A549 (cell line): Measurements from ENCODE around the gene PRCD. TPM values are rescaled to one million over a fixed set of nuclear protein-coding genes. Genes with fewer than 3 reads are reported as not detected.

ENCODE experiments used
- ATAC-seq, 2 experiments: fragments of 200-7000 bp in 1 of 2; fragments of >200 bp in 1 of 2; cut with Nextera tagmentation in 1 of 2; cut with Tn5 transposase in 1 of 2; 3 replicates each; pipeline versions ENCODE4 v1.8.0 to v1.9.1; 2018 to 2020; ENCODE audit warnings: mild to moderate bottlenecking in 1 of 2, moderate library complexity in 1 of 2
- CTCF ChIA-PET: fragments of 300-600 bp; sonication (Branson Sonifier 250); formaldehyde crosslinking; extraction: SDS; loops from one replicate; lab custom pipeline; 2021; ENCODE audit warnings: antibody characterized with exemption, inconsistent platforms; lab: Yijun Ruan, JAX
- POLR2A ChIA-PET: fragments of 350-600 bp; formaldehyde crosslinking; extraction: SDS; loops from one replicate; lab custom pipeline; 2021; ENCODE audit warnings: antibody characterized with exemption, inconsistent platforms; lab: Yijun Ruan, JAX
- DNase-seq, 2 experiments: peaks; one replicate each; pipeline versions ENCODE4 v3.0.0 to v3.0.0-alpha.2; 2011 to 2016; ENCODE audit warnings: low read depth in 1 of 2, low spot score in 1 of 2
- FAIRE-seq: peaks from 2 replicates; lab custom pipeline; 2011; peaks lifted over from hg19 to GRCh38; lab: Jason Lieb, UNC
- H3K27ac ChIP-seq, 2 experiments: fragments of >200 bp; sonication (Bioruptor Twin); formaldehyde crosslinking; 3 replicates each; pipeline ENCODE4 v1.5.1; 2016 to 2017
- H3K4me1 ChIP-seq: fragments of >200 bp; sonication (Bioruptor Twin); formaldehyde crosslinking; 3 replicates; pipeline ENCODE4 v1.6.1; 2016
- H3K4me2 ChIP-seq: fragments of >200 bp; sonication (Bioruptor Twin); formaldehyde crosslinking; 3 replicates; pipeline ENCODE4 v1.6.1; 2016
- H3K4me3 ChIP-seq: fragments of >200 bp; sonication (Bioruptor Twin); formaldehyde crosslinking; 3 replicates; pipeline ENCODE4 v1.5.1; 2016
- H3K9me3 ChIP-seq: fragments of >200 bp; sonication (Bioruptor Twin); formaldehyde crosslinking; 3 replicates; pipeline ENCODE4 v1.6.1; 2016
- CBX2 ChIP-seq: fragments of 200-600 bp; sonication (generic); IDR thresholded peaks from 2 replicates; pipeline ENCODE4 v1.6.1; 2016; ENCODE audit warnings: low read depth, mild to moderate bottlenecking, borderline replicate concordance
- CBX8 ChIP-seq: fragments of 200-600 bp; sonication (generic); IDR thresholded peaks from 2 replicates; pipeline ENCODE4 v1.6.1; 2016
- CHD2 ChIP-seq: fragments of 150-350 bp; IDR thresholded peaks from 2 replicates; pipeline ENCODE4 v1.6.1; 2014; ENCODE audit warnings: low read length; ENCODE audit not compliant: partially characterized antibody
- FOSB ChIP-seq: fragments of 250-450 bp; sonication (Bioruptor Pico); IDR thresholded peaks from 2 replicates; pipeline ENCODE4 v1.5.0; 2020; ENCODE audit warnings: mild to moderate bottlenecking, moderate library complexity
- HOXA7 ChIP-seq: fragments of 250-450 bp; sonication (Bioruptor Pico); IDR thresholded peaks from 2 replicates; pipeline ENCODE4 v1.5.0; 2020; ENCODE audit warnings: mild to moderate bottlenecking, moderate library complexity
- RAD21 ChIP-seq, 2 experiments: fragments of >200 bp in 1 of 2; sonication (Bioruptor Twin) in 1 of 2; formaldehyde crosslinking in 1 of 2; IDR thresholded peaks in 1 of 2; conservative IDR thresholded peaks in 1 of 2; 2 replicates in 1 of 2; 3 replicates in 1 of 2; pipeline ENCODE4 v1.6.1; 2012 to 2018; ENCODE audit warnings: inconsistent platforms in 1 of 2
- SMC3 ChIP-seq: fragments of >200 bp; sonication (Bioruptor Twin); formaldehyde crosslinking; IDR thresholded peaks from 3 replicates; pipeline ENCODE4 v1.6.1; 2018; ENCODE audit warnings: inconsistent platforms
- TFCP2L1 ChIP-seq: fragments of 250-450 bp; sonication (Bioruptor Pico); IDR thresholded peaks from 2 replicates; pipeline ENCODE4 v1.5.0; 2021; ENCODE audit warnings: mild to moderate bottlenecking
- TP53 ChIP-seq: fragments of 250-450 bp; sonication (Bioruptor Pico); IDR thresholded peaks from 2 replicates; pipeline ENCODE4 v1.5.0; 2021; ENCODE audit warnings: mild to moderate bottlenecking, moderate library complexity
- ZFP36 ChIP-seq: fragments of 450-650 bp; IDR thresholded peaks from 2 replicates; pipeline ENCODE4 v1.6.1; 2014; ENCODE audit warnings: borderline replicate concordance; ENCODE audit not compliant: partially characterized antibody
- ZNF302 ChIP-seq: fragments of 250-450 bp; sonication (Bioruptor Pico); IDR thresholded peaks from 2 replicates; pipeline ENCODE4 v1.9.0; 2021; ENCODE audit warnings: inconsistent platforms, mild to moderate bottlenecking, moderate library complexity
- WGBS: methylation state at CpG from one replicate; pipeline ENCODE4 v1.1.6; 2017; ENCODE audit errors: missing lambda C conversion rate; 5-methylcytosine and 5-hydroxymethylcytosine counted together
- polyA plus RNA-seq, 4 experiments: library from polyadenylated mRNA; depleted of rRNA in 3 of 4; stranded (reverse); fragments of >200 nt; fragmentation: RNase III in 1 of 4; extraction: RNeasy Plus Mini Kit Qiagen cat#74134 plus additional on column Dnase treatment in 1 of 4; gene quantifications; 2 replicates in 3 of 4; 3 replicates in 1 of 4; pipeline ENCODE4 v1.2.3, GENCODE V29; 2011 to 2017
- TF ChIP-seq, protein P1 (sequence below): fragments of 250-450 bp; sonication (Bioruptor Pico); IDR thresholded peaks from 2 replicates; pipeline ENCODE4 v1.5.0; 2021; ENCODE audit warnings: mild to moderate bottlenecking, moderate library complexity, borderline replicate concordance
- TF ChIP-seq, protein P2 (sequence below): fragments of >200 bp; sonication (Bioruptor Twin); formaldehyde crosslinking; IDR thresholded peaks from 3 replicates; pipeline ENCODE4 v1.6.1; 2016
- TF ChIP-seq, protein P3 (sequence below): fragments of 450-650 bp; IDR thresholded peaks from 2 replicates; pipeline ENCODE4 v1.6.1; 2014; ENCODE audit warnings: antibody characterized with exemption
- TF ChIP-seq, protein P4 (sequence below): fragments of 250-450 bp; sonication (Bioruptor Pico); IDR thresholded peaks from 2 replicates; pipeline ENCODE4 v1.5.0; 2020; ENCODE audit warnings: low read depth, mild to moderate bottlenecking, moderate library complexity
- TF ChIP-seq, protein P5 (sequence below): fragments of >200 bp; sonication (Bioruptor Twin); formaldehyde crosslinking; IDR thresholded peaks from 3 replicates; pipeline ENCODE4 v1.5.1; 2016
- TF ChIP-seq, protein P6 (sequence below): fragments of >200 bp; sonication (Bioruptor Twin); formaldehyde crosslinking; IDR thresholded peaks from 2 replicates; pipeline ENCODE4 v1.6.1; 2016

The PRCD gene
- polyA plus RNA-seq, 2 of the 4 experiments (the other 2 are of a cell fraction): not detected

DNA sequence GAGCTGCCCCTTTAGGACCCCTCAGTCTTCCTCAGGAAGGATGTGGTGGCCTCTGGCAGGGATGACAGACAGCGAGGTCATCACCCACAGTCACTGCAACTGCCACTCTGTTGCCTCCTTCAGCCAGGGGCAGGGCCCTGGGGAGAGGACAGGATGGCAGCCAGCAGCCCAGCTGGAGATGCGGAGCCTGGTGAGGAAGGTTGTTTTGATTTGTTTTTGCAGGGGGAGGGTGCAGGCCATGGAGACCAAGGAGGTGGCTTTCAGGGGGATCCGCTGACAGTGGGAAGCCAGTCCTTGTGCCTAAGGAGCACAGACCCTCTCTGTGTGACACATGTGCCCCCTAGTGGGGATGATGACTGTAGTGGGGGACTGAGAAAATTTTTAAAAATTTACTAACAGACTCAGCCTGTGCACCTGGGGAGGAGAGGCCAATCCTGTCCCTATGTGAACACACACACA, 7.4 kb downstream of the PRCD start:
- Histone ChIP-seq H3K4me2 (no peak overlapping the region), H3K4me1 (peaks cover 36% of the 10 kb centered on the region), H3K4me3 (no peak overlapping the region), H3K27ac (peak overlapping the region in 1 of 2 experiments; percentile 49; a peak in 4 of 6 replicates), H3K9me3 (no peaks in the 10 kb centered on the region)
- CTCF ChIA-PET: interaction anchor here (0.6 to 17.7 kb wide), 25 partner anchors 10 to 868 kb away, joined by 3 to 362 read pairs (median 4); partner anchors contain the start of genes CYGB and RHBDF2
- DNase-seq (peak; percentile 72 to 74), ATAC-seq (peak; percentile 66 to 89), FAIRE-seq (no peak)
- TF ChIP-seq, protein P1, sequence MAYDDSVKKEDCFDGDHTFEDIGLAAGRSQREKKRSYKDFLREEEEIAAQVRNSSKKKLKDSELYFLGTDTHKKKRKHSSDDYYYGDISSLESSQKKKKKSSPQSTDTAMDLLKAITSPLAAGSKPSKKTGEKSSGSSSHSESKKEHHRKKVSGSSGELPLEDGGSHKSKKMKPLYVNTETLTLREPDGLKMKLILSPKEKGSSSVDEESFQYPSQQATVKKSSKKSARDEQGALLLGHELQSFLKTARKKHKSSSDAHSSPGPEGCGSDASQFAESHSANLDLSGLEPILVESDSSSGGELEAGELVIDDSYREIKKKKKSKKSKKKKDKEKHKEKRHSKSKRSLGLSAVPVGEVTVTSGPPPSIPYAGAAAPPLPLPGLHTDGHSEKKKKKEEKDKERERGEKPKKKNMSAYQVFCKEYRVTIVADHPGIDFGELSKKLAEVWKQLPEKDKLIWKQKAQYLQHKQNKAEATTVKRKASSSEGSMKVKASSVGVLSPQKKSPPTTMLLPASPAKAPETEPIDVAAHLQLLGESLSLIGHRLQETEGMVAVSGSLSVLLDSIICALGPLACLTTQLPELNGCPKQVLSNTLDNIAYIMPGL (CRISPR knock-in tag): no peak
- TF ChIP-seq, protein P2, sequence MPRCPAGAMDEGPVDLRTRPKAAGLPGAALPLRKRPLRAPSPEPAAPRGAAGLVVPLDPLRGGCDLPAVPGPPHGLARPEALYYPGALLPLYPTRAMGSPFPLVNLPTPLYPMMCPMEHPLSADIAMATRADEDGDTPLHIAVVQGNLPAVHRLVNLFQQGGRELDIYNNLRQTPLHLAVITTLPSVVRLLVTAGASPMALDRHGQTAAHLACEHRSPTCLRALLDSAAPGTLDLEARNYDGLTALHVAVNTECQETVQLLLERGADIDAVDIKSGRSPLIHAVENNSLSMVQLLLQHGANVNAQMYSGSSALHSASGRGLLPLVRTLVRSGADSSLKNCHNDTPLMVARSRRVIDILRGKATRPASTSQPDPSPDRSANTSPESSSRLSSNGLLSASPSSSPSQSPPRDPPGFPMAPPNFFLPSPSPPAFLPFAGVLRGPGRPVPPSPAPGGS: no peak
- TF ChIP-seq, protein P3, sequence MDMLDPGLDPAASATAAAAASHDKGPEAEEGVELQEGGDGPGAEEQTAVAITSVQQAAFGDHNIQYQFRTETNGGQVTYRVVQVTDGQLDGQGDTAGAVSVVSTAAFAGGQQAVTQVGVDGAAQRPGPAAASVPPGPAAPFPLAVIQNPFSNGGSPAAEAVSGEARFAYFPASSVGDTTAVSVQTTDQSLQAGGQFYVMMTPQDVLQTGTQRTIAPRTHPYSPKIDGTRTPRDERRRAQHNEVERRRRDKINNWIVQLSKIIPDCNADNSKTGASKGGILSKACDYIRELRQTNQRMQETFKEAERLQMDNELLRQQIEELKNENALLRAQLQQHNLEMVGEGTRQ: peak; percentile 73
- TF ChIP-seq SMC3 (peak; percentile 83), RAD21 (conservative IDR thresholded peaks at IDR 0.05 in 1 of 2, IDR thresholded peaks at IDR 0.05 in 1 of 2) (peak; percentile 86 to 95), TP53 (CRISPR knock-in tag) (no peak)
- TF ChIP-seq, protein P4, sequence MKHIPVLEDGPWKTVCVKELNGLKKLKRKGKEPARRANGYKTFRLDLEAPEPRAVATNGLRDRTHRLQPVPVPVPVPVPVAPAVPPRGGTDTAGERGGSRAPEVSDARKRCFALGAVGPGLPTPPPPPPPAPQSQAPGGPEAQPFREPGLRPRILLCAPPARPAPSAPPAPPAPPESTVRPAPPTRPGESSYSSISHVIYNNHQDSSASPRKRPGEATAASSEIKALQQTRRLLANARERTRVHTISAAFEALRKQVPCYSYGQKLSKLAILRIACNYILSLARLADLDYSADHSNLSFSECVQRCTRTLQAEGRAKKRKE: no peak
- TF ChIP-seq, protein P5, sequence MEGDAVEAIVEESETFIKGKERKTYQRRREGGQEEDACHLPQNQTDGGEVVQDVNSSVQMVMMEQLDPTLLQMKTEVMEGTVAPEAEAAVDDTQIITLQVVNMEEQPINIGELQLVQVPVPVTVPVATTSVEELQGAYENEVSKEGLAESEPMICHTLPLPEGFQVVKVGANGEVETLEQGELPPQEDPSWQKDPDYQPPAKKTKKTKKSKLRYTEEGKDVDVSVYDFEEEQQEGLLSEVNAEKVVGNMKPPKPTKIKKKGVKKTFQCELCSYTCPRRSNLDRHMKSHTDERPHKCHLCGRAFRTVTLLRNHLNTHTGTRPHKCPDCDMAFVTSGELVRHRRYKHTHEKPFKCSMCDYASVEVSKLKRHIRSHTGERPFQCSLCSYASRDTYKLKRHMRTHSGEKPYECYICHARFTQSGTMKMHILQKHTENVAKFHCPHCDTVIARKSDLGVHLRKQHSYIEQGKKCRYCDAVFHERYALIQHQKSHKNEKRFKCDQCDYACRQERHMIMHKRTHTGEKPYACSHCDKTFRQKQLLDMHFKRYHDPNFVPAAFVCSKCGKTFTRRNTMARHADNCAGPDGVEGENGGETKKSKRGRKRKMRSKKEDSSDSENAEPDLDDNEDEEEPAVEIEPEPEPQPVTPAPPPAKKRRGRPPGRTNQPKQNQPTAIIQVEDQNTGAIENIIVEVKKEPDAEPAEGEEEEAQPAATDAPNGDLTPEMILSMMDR: peak; percentile 80
- POLR2A ChIA-PET: interaction anchor here (2.3 kb wide), 1 partner anchor 10 kb away, joined by 11 read pairs; no protein-coding TSS in a partner anchor
- WGBS: 59% methylated on average over 3 of the region's 3 CpGs

DNA sequence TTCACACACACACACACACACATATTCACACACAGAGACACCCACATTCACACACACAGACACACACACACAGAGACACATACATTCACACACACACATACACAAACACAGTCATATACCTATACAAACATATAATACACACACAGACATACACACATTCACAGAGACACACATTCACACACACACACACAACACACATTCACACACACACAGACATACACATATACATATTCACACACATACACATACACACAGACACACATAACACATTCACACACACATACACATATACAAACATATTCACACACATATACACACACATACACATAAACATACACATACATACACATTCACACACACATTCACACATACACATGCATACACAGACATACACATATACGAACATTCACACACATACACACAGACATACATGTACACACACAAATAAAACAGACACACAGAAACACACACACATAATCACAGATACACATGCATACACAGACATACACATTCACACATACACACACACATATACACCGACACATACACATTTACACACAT, 7.9 kb downstream of the PRCD start:
- Histone ChIP-seq H3K4me2 (no peak overlapping the region), H3K9me3 (no peaks in the 10 kb centered on the region), H3K4me3 (no peak overlapping the region), H3K27ac (no peak overlapping the region; a peak in 2 of 6 replicates), H3K4me1 (peaks cover 36% of the 10 kb centered on the region)
- WGBS: 53% methylated on average over 2 of the region's 2 CpGs
- POLR2A ChIA-PET: interaction anchor here (2.3 kb wide), 1 partner anchor 9 kb away, joined by 11 read pairs; no protein-coding TSS in a partner anchor
- ATAC-seq: no peak
- TF ChIP-seq FOSB (no peak), TFCP2L1 (CRISPR knock-in tag) (no peak), CBX2 (no peak), CHD2 (no peak), ZFP36 (peak; percentile 7), HOXA7 (CRISPR knock-in tag) (no peak), ZNF302 (CRISPR knock-in tag) (no peak), CBX8 (no peak)
- TF ChIP-seq, protein P6, sequence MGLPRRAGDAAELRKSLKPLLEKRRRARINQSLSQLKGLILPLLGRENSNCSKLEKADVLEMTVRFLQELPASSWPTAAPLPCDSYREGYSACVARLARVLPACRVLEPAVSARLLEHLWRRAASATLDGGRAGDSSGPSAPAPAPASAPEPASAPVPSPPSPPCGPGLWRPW: no peak
- no peak for FAIRE-seq
- CTCF ChIA-PET: interaction anchor here (0.8 to 17.7 kb wide), 13 partner anchors 8 to 225 kb away, joined by 3 to 362 read pairs (median 18); partner anchors contain the start of gene PRCD
- DNase-seq: no peak
